GM21515 (cell line): Measurements from ENCODE around the gene WEE2.
"Not testable (repeated sequence)": the region's sequence is repeated elsewhere in the genome, so short reads cannot be mapped to it uniquely, and the experiment has no call there.

Experiments used
- ATAC-seq: cut with Tn5 transposase; IDR thresholded peaks from one replicate; pipeline ENCODE4 v1.9.1; 2021; ENCODE audit not compliant: unreplicated experiment

WEE2 gene

DNA sequence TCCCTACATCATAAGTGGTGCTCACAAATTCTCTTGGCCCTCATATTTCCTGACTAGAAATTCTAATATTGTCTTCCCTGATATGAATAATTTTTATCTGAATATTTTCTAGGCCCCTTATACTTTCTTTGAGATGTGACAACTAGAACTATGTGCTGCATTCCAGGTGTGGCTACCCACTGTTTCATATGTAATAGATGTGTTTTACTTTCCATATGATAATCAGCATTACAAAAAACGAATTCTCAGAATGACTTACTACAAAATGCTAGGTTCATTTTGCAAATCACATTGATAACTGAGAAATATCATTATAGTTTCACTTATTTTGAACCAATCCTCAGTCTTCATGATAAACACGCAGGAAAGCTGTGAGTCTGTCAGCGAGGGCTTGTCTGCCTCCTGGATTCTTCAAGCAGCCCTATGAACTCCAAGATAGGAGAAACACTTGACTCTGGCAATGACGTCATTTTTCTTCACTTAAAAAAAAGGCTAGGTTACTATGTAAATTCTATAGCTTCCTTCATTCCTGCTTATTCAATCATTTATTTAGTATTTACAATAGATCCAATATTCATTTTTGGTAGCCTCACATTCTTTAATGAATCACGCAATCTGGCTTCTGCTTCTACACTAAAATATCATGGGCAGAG, 4.6 kb downstream of the WEE2 start:
- ATAC-seq, result no peak

DNA sequence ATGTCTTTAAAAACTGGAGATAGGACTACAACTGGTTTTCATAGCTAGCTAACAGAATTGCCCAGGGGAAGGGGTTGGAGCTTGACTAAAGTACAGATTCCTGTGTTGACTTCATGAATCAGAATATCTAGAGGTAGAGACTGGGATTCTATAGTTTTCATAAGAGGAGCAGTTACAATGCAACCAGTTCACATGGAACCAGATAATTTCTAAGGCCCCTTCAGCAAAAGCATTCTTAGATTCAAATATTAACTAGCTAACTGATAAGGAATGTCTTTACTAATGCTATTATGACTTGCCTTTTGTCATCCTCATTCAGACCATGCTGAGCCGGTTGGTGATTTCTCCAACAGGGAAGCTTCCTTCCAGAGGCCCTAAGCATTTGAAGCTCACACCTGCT, 5.7 kb downstream of the WEE2 start:
- ATAC-seq, result no peak

DNA sequence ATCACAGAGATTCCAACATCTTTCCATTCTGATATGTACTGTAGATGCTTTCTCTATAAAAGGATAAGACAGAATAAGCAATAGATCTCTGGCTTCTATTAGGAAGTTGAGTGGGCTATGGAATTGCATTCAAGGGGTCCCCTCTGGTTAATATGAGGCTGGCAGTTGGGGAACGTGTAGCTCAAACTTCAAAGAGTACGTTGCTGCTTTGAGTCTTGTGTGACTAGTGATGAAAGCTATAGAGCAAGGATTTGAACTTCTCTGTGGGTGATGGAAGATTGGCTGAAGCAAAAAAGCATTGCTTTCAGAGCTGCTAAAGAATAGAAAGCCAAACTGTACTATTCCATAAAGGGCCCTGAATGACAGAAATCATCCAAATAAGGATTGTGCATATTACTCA, 6.4 kb downstream of the WEE2 start:
- ATAC-seq, result no peak

DNA sequence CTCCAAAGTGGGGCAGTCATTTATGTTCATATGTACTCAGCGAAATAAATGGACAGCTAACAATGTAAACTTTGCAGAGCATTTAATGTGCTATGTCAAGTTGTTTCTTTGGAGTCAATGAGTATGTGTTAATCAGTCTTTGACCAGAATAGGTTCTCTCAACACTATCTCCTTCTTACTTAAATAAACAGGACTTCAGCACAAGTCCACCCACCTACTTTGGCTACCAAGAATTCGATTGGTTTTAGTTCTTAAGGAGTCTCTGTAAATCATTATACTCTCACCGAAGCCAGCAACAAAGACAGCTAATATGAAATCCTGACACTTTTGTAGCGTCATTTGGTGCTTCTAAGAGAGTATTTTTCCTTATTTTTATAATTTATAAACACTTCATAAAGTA, 6.9 kb downstream of the WEE2 start:
- ATAC-seq, result no peak

DNA sequence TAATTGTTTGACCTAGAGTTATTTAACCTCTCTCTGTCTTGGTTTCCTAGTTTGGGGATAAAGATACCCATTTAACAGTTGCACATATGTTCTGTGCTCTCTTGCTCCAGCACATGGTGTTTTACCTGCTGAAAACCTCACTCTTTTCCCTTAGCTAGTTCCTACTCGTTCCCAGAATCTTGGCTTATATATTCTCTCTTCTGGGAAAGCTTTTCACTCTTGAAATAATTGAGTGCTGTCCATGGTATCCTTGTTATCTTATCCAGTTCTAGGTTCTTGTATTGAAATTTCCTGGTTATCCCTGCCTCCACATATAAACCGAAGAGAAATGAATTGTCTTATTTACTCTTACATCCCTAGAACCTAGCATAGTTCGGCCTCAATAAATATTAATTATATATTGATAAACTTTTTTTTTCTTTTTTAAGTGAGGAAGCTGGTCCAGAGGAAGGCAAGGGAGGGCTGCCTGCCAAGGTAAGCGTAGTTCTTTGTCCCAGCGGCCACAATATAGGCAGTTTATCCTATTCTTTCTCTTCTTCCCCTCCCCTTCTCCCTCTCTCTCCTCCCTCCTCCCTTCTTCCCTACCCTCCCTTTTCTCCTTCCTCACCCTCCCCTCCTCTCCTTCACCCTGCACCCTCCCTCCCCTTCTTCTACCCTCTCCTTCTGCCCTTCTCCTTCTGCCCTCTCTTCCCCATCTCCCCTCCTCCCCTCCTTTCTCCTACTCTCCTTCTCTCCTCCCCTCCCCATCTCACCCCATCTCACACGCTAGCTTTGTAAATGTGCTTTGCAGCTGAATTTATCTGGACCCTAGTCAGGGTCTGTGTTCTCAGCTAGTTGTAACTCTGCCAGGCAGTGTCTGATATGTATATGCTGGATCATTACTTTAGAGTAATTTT, 7.9 kb downstream of the WEE2 start:
- no peak for ATAC-seq

DNA sequence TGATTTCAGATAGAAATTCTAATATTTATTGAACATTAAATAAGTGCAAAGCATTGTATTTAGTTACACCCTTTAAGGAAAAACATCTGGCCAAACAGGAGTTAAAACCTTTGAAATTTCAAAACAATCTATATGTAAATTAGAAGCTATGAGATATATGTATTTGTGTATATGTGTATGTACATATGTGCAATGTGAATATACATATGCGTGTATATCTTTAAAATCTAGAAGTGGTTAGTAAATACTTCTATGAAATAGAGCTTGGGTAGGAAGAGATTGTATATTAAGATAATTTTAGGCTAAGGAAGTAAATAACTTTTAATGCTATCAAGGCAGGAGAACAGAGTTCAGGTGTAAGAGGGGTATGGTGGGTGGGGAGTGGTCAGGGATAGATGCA, 9.3 kb downstream of the WEE2 start:
- no peak for ATAC-seq

DNA sequence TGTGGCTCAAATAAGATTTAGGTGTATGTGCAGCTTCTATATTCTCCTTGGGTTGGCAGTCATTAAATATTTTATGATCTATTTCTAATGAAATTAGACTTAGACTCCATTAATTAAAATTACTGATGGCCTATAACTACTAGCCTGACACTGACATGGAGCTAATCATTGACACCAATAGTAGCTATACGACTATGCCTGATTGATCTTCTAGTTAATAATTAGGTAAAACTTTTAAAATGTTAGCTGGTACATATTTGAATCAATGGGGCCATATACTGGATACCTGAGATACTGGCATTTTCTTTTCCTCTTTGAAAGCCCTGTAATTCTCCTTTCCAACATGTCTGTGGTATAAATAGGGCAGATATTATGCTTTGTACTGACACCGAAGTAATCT, 14.4 kb downstream of the WEE2 start:
- no peak for ATAC-seq

DNA sequence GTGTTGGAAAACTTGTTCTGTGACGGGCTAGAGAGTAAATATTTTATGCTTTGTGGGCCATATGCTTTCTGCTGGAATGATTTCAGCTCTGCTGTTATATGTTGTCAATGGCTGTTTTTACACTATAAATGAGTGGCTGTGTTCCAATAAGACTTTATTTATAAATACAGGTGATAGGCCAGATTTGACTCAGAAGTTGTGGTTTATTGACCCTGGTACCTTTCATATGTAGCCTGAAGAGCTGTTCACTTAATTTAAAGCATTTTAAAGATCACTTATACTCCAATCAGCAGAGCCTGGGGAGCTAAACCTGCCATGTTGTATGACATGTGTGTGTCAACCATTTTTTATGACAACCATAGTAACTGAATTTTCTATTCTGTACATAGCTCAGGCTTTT, 20.9 kb downstream of the WEE2 start:
- no peak for ATAC-seq

DNA sequence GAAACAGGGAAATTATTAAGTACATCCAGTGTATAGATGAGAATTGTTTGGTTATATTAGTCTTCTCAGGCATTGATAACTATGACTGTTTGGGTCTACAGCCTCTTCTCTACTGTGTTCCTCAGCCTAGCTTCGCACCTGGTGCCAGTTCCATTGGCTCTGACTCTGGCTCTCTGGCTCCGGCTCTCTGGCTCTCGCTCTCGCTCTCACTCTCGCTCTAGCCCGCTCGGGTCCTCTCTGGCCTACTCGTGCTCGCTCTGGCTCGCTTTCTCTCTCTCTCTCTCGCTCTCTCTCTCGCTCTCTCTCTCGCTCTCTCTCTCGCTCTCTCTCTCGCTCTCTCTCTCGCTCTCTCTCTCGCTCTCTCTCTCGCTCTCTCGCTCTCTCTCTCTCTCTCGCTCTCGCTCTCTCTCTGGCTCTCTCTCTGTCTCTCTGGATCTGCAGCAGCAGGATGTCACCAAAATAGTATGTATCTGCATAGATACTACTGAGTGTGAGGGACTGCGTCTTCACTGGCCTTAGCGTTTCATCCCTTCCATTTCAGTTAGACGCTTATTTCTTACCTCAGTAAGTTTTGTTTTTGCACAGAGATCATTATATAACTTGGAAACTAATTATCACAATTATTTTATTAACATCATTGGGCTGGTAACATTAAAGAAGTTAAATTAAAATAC, 23.5 kb downstream of the WEE2 start:
- no peak for ATAC-seq

DNA sequence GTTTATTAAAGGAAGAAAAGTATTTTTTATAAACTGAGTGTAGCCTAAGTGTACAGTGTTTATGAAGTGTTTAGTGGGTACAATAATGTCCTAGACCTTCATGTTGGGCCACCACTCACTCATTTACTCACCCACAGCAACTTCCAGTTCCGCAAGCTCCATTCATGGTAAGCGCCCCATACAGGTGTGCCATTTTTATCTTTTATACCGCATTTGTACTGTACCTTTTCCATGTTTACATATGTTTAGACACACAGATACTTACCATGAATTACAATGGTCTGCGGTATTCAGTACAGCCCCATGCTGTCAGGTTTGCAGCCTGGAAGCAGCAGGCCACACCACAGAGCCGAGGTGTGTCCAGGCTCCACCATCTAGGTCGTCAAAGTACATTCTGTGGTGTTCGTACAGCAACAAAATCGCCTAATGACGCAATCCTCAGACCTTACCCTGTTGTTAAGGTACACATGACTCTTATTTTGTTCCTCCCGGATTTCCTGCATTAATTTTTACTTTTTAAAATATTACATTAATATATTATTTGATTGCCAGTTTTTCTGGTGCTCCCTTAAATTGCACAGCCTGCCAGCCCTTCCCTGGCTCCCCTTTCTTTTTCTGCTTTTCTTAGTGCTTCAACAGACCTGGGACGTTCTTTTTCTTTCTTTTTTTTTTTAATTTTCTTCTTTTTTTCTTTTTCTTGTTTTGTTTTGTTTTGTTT, 29.1 kb downstream of the WEE2 start:
- no peak for ATAC-seq

DNA sequence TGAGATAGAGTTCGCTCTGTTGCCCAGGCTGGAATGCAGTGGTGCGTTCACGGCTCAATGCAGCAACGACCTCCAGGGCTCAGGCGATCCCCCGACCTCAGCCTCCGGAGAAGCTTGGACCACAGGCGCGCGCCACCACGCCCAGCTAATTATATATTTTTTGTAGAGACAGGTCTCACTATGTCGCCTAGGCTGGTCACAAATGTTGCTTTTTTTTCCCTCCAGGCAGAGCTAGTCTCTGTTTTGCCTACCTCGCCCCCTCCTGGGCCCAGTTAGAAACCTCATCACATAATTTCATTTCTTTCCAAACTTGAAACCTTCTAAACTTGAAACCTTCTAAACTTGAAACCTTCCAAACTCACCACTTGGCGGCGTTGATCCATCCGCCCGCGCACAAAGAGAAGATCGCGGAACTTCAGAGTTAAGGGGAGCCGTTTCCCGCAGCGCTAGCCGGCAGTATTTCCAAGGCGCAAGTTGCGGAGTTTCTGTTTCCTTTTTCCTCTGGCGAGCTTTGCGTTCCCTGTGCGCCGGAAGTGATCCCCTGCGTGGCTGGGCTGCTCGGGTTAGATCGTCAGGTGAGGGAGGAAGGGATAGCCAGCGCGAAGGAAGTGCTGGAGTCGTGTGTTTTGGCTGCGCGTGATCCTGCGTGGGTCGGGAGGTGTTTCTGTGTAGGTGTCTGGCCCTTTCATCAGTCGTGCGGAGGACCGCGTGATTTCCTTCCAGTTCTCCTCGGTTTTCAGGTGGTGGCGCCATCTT, 29.9 kb downstream of the WEE2 start, which contains the start of gene SSBP1:
Gene SSBP1 (plus strand): TSS at position 523 of the 756 bp plus-strand sequence. CDS start 809 bp downstream, outside the sequence.
- peak; percentile 94 for ATAC-seq

DNA sequence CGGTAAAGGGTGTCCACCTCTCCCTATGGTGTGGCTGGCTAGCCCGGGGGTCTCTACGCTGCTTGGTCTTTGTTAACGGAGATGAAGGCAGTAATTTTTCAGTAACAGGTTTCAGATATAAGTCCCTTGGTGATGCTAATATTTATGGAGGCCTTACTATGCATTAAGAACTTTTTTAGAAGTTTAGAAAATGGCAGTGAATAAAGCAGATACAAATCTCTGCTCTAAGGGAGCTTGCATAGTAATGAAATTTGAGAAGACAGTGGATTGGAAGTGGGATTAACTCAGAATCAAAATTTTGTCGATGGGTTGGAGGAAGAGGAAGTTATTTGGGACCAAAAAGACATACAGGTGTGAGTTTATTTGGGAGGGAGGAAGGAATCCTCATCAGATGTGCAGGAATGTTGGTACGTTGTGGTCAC, 30.4 kb downstream of the WEE2 start:
- no peak for ATAC-seq

DNA sequence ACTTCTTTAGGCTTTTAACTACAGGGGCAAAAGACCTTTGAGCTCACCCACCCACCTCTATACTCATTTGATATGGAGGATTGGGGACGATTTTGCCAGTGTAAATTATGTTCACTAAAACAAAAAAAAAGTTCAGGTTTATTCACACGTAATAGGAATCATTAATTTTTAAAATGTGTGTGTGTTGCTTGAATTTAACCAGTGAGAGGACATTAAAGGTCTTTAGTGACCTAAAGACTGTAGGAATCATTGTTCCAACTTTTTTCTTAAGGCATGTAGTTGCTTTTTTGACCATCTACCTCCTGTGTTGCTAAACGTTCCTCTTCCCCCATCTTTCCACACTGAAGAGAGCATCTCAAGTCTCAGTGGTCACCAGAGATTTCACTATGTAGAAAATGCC, 31.1 kb downstream of the WEE2 start:
- no peak for ATAC-seq

DNA sequence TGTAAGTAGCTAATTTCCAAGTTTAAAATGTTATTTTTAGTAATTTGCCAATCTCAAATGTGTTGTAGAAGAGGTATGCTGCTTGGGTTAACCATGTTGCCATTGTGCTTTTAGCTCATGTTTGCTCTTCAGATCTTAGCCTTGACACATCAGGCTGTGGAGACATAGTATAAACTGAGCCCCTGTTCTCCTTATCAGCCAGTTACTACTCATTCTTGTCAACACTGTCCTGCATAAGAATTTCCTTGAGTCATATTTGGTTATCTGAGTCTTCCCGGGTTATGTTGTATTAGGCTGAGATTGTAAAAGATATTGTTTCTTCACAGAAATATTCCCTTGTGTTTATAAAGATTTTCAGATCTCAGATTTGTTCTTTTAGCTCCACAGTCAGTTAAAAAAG, 34.1 kb downstream of the WEE2 start:
- no peak for ATAC-seq

DNA sequence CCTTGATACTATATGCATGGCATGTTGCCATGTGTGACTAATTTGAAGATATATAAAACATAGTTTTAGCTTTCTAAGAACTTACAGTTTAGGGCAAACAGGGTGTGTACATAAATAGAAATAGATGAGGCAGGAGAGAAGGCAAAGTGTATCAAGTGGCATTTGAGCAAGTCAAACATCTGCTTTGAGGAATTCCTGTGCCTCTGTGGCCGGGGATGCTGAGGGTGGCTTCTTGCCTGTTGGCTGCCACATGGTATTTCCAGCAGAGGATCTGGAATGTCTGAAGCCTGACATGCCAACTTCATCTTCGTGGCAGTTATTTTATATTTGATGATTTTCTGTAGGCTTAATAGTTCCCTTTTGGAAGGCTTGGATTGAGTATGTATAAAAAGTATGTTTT, 36.0 kb downstream of the WEE2 start:
- ATAC-seq, result no peak

DNA sequence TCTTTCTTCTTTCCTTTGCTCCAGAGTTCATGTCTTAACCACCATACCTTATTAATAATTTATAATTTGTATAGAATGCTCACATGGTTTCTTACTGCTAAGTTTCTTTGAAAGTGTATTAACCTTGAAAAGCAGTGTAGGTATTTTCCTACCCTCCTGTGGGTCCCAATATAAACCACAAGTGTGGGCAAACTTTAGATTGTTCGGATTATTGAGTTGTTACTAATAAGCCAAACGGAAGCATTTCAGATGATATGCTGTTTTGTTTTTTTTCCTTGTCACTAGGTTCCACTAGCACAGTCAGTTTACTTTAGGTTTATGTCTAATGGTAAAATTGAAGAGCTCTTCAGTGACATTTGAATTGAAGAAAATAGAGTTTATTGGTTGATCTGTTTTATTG, 40.2 kb downstream of the WEE2 start:
- no peak for ATAC-seq

DNA sequence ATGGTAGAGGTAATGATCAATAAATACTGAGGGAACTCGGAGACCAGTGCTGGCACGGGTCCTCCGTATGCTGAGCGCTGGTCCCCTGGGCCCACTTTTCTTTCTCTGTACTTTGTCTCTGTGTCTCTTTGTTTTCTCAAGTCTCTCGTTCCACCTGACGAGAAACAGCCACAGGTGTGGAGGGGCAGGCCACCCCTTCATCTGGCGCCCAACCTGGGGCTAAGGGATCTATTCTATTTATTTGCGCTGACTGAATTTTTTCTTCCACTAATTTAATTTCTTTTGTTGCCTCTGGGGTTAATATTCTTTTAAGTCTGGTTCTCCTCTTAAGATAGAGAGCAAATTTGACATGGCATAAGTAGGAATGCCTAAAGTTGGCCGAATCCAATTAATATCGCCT, 43.8 kb downstream of the WEE2 start:
- not testable (repeated sequence) for ATAC-seq

DNA sequence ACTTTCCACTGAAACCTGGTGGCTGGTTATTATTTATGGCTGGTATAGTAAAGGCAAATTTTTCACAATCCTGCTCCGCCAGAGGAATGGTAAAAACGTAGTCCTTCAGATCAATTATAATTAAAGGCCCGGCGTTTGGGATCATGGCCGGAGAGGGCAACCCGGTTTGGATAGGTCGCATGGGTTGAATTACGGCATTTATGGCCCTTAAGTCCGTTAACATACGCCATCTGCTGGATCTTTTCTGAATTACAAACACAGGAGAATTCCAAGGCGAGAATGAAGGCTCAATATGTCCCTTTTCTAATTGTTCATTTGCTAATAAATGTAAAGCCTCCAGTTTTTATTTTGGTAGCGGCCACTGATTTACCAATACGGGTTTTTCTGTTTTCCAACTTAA, 44.5 kb downstream of the WEE2 start:
- no peak for ATAC-seq

DNA sequence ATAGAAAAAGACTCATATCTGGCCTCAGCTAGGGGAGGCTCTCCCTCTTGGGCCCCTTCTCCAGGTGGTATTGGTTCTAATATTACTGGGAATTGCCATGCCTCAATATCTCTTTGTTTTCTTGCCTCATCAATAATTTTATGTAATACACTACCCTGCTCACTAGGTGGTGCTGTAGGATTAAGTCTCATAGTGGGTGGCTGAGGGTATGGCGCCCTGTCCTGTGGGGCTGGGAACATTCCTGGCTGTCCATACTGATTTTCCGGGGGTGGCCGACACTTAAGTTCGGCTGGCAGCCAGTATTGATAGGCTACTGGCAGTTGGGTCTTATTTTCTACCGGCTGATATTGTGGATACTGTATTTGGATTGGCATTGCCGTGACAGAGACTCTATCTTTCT, 46.8 kb downstream of the WEE2 start:
- ATAC-seq, result no peak

DNA sequence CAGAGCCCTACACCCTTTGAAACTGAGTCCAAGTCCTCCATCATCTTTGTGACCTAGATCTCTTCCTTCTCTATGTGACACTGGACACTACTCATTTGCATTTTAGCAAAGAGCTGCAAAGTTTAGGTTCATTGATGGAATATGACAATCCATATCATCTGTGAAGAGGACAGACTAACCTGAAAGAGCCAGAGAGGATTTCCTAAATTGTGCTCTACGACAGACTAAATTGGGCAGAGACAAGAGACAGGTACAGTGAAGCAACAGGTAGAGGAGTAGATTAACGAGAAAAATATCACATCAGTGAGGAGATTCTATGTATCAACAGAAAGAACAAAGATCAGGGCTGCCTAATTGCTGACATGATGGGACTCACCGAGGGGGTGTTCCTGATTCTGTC, 55.6 kb downstream of the WEE2 start, which contains the start of gene TAS2R3:
Gene TAS2R3 (plus strand): TSS at position 301 of the 400 bp plus-strand sequence. CDS start 62 bp downstream, at position 363.
- ATAC-seq, result no peak
